NCI-H2227 treated with DMSO at 0.1 percent for 48 hours (cell line): ENCODE measurements around the gene PRDM4.

ENCODE experiments used
- DNase-seq: peaks from one replicate; lab custom pipeline; 2025; lab: John Stamatoyannopoulos, UW

Gene PRDM4

GRCh38 chr12:107760809-107761501 lies at the start of gene PRDM4:
Gene PRDM4, minus strand, starts transcription at chr12:107761137. Its CDS starts 622 bp downstream, at chr12:107760515.
- peak; percentile 91 for DNase-seq

GRCh38 chr12:107807471-107808150 lies 46.7 kb upstream of the PRDM4 start:
- DNase-seq: no peak

- no peak for DNase-seq
Measured at GRCh38 chr12:107805488-107806180, 44.7 kb upstream of the PRDM4 start.

- DNase-seq: no peak
Measured at GRCh38 chr12:107803092-107803491, 42.2 kb upstream of the PRDM4 start.

GRCh38 chr12:107801150-107801549 lies 40.2 kb upstream of the PRDM4 start:
- no peak for DNase-seq

- no peak for DNase-seq
Measured at GRCh38 chr12:107798580-107798979, 37.6 kb upstream of the PRDM4 start.

GRCh38 chr12:107794451-107794850 lies 33.5 kb upstream of the PRDM4 start:
- DNase-seq: no peak

GRCh38 chr12:107791465-107792089 lies 30.6 kb upstream of the PRDM4 start:
- no peak for DNase-seq

- DNase-seq: no peak
Measured at GRCh38 chr12:107788690-107789458, 27.9 kb upstream of the PRDM4 start.

GRCh38 chr12:107788281-107788680 lies 27.3 kb upstream of the PRDM4 start:
- no peak for DNase-seq

- no peak for DNase-seq
Measured at GRCh38 chr12:107783406-107784376, 22.8 kb upstream of the PRDM4 start.

GRCh38 chr12:107782067-107782466 lies 21.1 kb upstream of the PRDM4 start:
- DNase-seq: no peak

- DNase-seq: no peak
Measured at GRCh38 chr12:107780298-107780697, 19.4 kb upstream of the PRDM4 start.

- DNase-seq: no peak
Measured at GRCh38 chr12:107779077-107779831, 18.3 kb upstream of the PRDM4 start.

- no peak for DNase-seq
Measured at GRCh38 chr12:107778383-107779025, 17.6 kb upstream of the PRDM4 start.

GRCh38 chr12:107776171-107776570 lies 15.2 kb upstream of the PRDM4 start:
- no peak for DNase-seq

- peak; percentile 21 for DNase-seq
Measured at GRCh38 chr12:107775093-107775721, 14.3 kb upstream of the PRDM4 start.

- peak; percentile 18 for DNase-seq
Measured at GRCh38 chr12:107774349-107775029, 13.6 kb upstream of the PRDM4 start, which contains the start of gene ASCL4. Gene ASCL4, plus strand, starts transcription at chr12:107774704. Its CDS starts 515 bp downstream, at chr12:107775219.
